ENCODE measurements around the gene SCYL1. TPM values are rescaled to one million over a fixed set of nuclear protein-coding genes. Genes with fewer than 3 reads are reported as not detected.

Gene SCYL1
- total RNA-seq, 1 experiment from 2014 or later = 106 TPM

DNA sequence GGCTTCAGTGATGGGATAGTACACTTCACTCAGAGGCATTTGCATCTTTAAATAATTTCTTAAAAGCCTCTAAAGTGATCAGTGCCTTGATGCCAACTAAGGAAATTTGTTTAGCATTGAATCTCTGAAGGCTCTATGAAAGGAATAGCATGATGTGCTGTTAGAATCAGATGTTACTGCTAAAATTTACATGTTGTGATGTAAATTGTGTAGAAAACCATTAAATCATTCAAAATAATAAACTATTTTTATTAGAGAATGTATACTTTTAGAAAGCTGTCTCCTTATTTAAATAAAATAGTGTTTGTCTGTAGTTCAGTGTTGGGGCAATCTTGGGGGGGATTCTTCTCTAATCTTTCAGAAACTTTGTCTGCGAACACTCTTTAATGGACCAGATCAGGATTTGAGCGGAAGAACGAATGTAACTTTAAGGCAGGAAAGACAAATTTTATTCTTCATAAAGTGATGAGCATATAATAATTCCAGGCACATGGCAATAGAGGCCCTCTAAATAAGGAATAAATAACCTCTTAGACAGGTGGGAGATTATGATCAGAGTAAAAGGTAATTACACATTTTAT lies 21.4 kb upstream of the SCYL1 start:
- Histone ChIP-seq H3K36me3 (ENCODE audit: low read depth) (peaks cover 66% of the 10 kb centered on the region), H3K9me3 (ENCODE audit: insufficient read depth, low read depth) (no peaks in the 10 kb centered on the region), H3K79me2 (ENCODE audit: low read depth) (peaks cover 83% of the 10 kb centered on the region), H4K20me1 (ENCODE audit: insufficient read depth) (peaks cover 80% of the 10 kb centered on the region), H3K9me2 (ENCODE audit: insufficient read depth) (no peaks in the 10 kb centered on the region), H3K27me3 (ENCODE audit: insufficient read depth, low read depth) (no peaks in the 10 kb centered on the region), H3K4me3 (peak overlapping the region; percentile 99), H3K4me1 (replicated peaks; ENCODE audit: insufficient read depth) (peaks cover 52% of the 10 kb centered on the region), H3K4me2 (peak overlapping the region; percentile 99), H2AFZ (no peak overlapping the region), H3F3A (ENCODE audit: insufficient read depth, low read depth) (peaks cover 90% of the 10 kb centered on the region), H3K27ac (peak overlapping the region; percentile 97)
- POLR2A ChIA-PET (ENCODE audit: unreplicated experiment) = interaction anchor here (0.6 to 2.5 kb wide), 8 partner anchors 11 to 843 kb away, joined by 3 to 29 read pairs (median 5); no protein-coding TSS in a partner anchor
- no TSS peak for BruUV-seq (replicated peaks)
- intact Hi-C loops (cut with micrococcal nuclease; ENCODE audit: unreplicated experiment) = no loop called here
- DNase-seq = no peak
- TF ChIP-seq EZH2 (IDR thresholded peaks at IDR 0.05; ENCODE audit: low read depth) = no peak
- TF ChIP-seq, protein P1, sequence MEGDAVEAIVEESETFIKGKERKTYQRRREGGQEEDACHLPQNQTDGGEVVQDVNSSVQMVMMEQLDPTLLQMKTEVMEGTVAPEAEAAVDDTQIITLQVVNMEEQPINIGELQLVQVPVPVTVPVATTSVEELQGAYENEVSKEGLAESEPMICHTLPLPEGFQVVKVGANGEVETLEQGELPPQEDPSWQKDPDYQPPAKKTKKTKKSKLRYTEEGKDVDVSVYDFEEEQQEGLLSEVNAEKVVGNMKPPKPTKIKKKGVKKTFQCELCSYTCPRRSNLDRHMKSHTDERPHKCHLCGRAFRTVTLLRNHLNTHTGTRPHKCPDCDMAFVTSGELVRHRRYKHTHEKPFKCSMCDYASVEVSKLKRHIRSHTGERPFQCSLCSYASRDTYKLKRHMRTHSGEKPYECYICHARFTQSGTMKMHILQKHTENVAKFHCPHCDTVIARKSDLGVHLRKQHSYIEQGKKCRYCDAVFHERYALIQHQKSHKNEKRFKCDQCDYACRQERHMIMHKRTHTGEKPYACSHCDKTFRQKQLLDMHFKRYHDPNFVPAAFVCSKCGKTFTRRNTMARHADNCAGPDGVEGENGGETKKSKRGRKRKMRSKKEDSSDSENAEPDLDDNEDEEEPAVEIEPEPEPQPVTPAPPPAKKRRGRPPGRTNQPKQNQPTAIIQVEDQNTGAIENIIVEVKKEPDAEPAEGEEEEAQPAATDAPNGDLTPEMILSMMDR (conservative IDR thresholded peaks at IDR 0.05) = no peak
- CTCF ChIA-PET = interaction anchor here (0.6 kb wide), 1 partner anchor 24 kb away, joined by 5 read pairs; no protein-coding TSS in a partner anchor

DNA sequence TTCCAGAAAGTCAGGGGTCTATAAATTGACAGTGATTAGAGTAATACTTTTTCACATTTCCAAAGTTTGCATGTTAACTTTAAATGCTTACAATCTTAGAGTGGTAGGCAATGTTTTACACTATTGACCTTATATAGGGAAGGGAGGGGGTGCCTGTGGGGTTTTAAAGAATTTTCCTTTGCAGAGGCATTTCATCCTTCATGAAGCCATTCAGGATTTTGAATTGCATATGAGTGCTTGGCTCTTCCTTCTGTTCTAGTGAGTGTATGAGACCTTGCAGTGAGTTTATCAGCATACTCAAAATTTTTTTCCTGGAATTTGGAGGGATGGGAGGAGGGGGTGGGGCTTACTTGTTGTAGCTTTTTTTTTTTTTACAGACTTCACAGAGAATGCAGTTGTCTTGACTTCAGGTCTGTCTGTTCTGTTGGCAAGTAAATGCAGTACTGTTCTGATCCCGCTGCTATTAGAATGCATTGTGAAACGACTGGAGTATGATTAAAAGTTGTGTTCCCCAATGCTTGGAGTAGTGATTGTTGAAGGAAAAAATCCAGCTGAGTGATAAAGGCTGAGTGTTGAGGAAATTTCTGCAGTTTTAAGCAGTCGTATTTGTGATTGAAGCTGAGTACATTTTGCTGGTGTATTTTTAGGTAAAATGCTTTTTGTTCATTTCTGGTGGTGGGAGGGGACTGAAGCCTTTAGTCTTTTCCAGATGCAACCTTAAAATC lies 20.8 kb upstream of the SCYL1 start:
- peaks cover 66% of the 10 kb centered on the region for H3K36me3 ChIP-seq (ENCODE audit: low read depth)
- no peak overlapping the region for H2AFZ ChIP-seq
- peaks cover 56% of the 10 kb centered on the region for H3K4me1 ChIP-seq (replicated peaks; ENCODE audit: insufficient read depth)
- peaks cover 95% of the 10 kb centered on the region for H3F3A ChIP-seq (ENCODE audit: insufficient read depth, low read depth)
- peaks cover 80% of the 10 kb centered on the region for H4K20me1 ChIP-seq (ENCODE audit: insufficient read depth)
- H3K4me2 ChIP-seq = peak overlapping the region; percentile 99
- POLR2A ChIA-PET (ENCODE audit: unreplicated experiment) = interaction anchor here (0.6 to 2.7 kb wide), 9 partner anchors 12 to 844 kb away, joined by 3 to 29 read pairs (median 6); no protein-coding TSS in a partner anchor
- TF ChIP-seq, protein P1 (conservative IDR thresholded peaks at IDR 0.05) = no peak
- TF ChIP-seq EZH2 (IDR thresholded peaks at IDR 0.05; ENCODE audit: low read depth) = no peak
- no peaks in the 10 kb centered on the region for H3K27me3 ChIP-seq (ENCODE audit: insufficient read depth, low read depth)
- no TSS peak for BruUV-seq (replicated peaks)
- H3K79me2 ChIP-seq (ENCODE audit: low read depth) = peaks cover 77% of the 10 kb centered on the region
- H3K27ac ChIP-seq = peak overlapping the region; percentile 97
- peak overlapping the region; percentile 99 for H3K4me3 ChIP-seq
- no peaks in the 10 kb centered on the region for H3K9me3 ChIP-seq (ENCODE audit: insufficient read depth, low read depth)
- H3K9me2 ChIP-seq (ENCODE audit: insufficient read depth) = no peaks in the 10 kb centered on the region
- no peak for DNase-seq
- intact Hi-C loops (cut with micrococcal nuclease; ENCODE audit: unreplicated experiment) = no loop called here
- CTCF ChIA-PET = interaction anchor here (0.6 kb wide), 2 partner anchors 24 to 25 kb away, joined by 3 to 5 read pairs; no protein-coding TSS in a partner anchor

DNA sequence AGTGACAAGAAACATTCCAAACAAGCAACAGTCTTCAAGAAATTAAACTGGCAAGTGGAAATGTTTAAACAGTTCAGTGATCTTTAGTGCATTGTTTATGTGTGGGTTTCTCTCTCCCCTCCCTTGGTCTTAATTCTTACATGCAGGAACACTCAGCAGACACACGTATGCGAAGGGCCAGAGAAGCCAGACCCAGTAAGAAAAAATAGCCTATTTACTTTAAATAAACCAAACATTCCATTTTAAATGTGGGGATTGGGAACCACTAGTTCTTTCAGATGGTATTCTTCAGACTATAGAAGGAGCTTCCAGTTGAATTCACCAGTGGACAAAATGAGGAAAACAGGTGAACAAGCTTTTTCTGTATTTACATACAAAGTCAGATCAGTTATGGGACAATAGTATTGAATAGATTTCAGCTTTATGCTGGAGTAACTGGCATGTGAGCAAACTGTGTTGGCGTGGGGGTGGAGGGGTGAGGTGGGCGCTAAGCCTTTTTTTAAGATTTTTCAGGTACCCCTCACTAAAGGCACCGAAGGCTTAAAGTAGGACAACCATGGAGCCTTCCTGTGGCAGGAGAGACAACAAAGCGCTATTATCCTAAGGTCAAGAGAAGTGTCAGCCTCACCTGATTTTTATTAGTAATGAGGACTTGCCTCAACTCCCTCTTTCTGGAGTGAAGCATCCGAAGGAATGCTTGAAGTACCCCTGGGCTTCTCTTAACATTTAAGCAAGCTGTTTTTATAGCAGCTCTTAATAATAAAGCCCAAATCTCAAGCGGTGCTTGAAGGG lies 20.0 kb upstream of the SCYL1 start:
- BruUV-seq (replicated peaks) = no TSS peak
- intact Hi-C loops (cut with micrococcal nuclease; ENCODE audit: unreplicated experiment) = no loop called here
- Histone ChIP-seq H2AFZ (no peak overlapping the region), H3K4me2 (peak overlapping the region; percentile 99), H3F3A (ENCODE audit: insufficient read depth, low read depth) (peaks cover 95% of the 10 kb centered on the region), H3K79me2 (ENCODE audit: low read depth) (peaks cover 69% of the 10 kb centered on the region), H3K4me3 (peak overlapping the region; percentile 99), H3K27ac (peak overlapping the region; percentile 97), H3K36me3 (ENCODE audit: low read depth) (peaks cover 66% of the 10 kb centered on the region), H3K4me1 (replicated peaks; ENCODE audit: insufficient read depth) (peaks cover 56% of the 10 kb centered on the region), H3K9me2 (ENCODE audit: insufficient read depth) (no peaks in the 10 kb centered on the region), H3K27me3 (ENCODE audit: insufficient read depth, low read depth) (no peaks in the 10 kb centered on the region), H4K20me1 (ENCODE audit: insufficient read depth) (peaks cover 74% of the 10 kb centered on the region), H3K9me3 (ENCODE audit: insufficient read depth, low read depth) (no peaks in the 10 kb centered on the region)
- CTCF ChIA-PET = interaction anchor here (0.6 to 5.0 kb wide), 2 partner anchors 25 to 33 kb away, joined by 3 to 43 read pairs; no protein-coding TSS in a partner anchor
- TF ChIP-seq, protein P1 (conservative IDR thresholded peaks at IDR 0.05) = no peak
- TF ChIP-seq EZH2 (IDR thresholded peaks at IDR 0.05; ENCODE audit: low read depth) = no peak
- DNase-seq = no peak
- POLR2A ChIA-PET (ENCODE audit: unreplicated experiment) = interaction anchor here (0.5 to 2.7 kb wide), 9 partner anchors 10 to 86 kb away, joined by 5 to 43 read pairs (median 9); partner anchors contain the start of gene SCYL1
